Measurements from ENCODE around the gene STRAP. TPM values are rescaled to one million over a fixed set of nuclear protein-coding genes. Genes with fewer than 3 reads are reported as not detected.
"Not testable (repeated sequence)": the region's sequence is repeated elsewhere in the genome, so short reads cannot be mapped to it uniquely, and the experiment has no call there.

The STRAP gene
- total and polyA plus RNA-seq, 8 donors, result 36.1 to 52.2 (median 44.9) TPM

GRCh38 chr12:15937902-15938301 is 55.7 kb downstream of the STRAP start:
- no peak for DNase-seq

GRCh38 chr12:15939111-15939510 is 56.9 kb downstream of the STRAP start:
- DNase-seq (no peak), FAIRE-seq (no peak), ATAC-seq (no peak)
- Histone ChIP-seq H3K36me3 (no peaks in the 10 kb centered on the region), H3K4me3 (no peak overlapping the region), H3K27me3 (no peaks in the 10 kb centered on the region), H3K9me3 (no peaks in the 10 kb centered on the region), H3K27ac (no peak overlapping the region), H3K4me1 (no peaks in the 10 kb centered on the region)
- WGBS, 2 donors, result 91 to 100% methylated on average over 1 of the region's 1 CpG
- TF ChIP-seq CTCF (IDR thresholded peaks at IDR 0.05), result no peak
- intact Hi-C loops (cut with DNase I), result no loop called here

More at GRCh38 chr12:15937902-15938301, 55.7 kb downstream of the STRAP start:
- Histone ChIP-seq H3K4me3 (no peak overlapping the region), H3K9me3 (no peaks in the 10 kb centered on the region), H3K27me3 (no peaks in the 10 kb centered on the region), H3K27ac (no peak overlapping the region), H3K4me1 (no peaks in the 10 kb centered on the region), H3K36me3 (no peaks in the 10 kb centered on the region)
- ATAC-seq (no peak), FAIRE-seq (no peak)
- no peak for TF ChIP-seq CTCF (IDR thresholded peaks at IDR 0.05)
- intact Hi-C loops (cut with DNase I), result no loop called here

GRCh38 chr12:15942475-15942874 is 60.3 kb downstream of the STRAP start:
- TF ChIP-seq CTCF (IDR thresholded peaks at IDR 0.05), result no peak
- Histone ChIP-seq H3K36me3 (no peaks in the 10 kb centered on the region), H3K27ac (no peak overlapping the region), H3K27me3 (no peaks in the 10 kb centered on the region), H3K4me3 (no peak overlapping the region), H3K9me3 (no peaks in the 10 kb centered on the region), H3K4me1 (no peaks in the 10 kb centered on the region)
- FAIRE-seq, result no peak
- 96 to 98% methylated on average over 5 of the region's 5 CpGs for WGBS, 2 donors
- ATAC-seq, result no peak
- no peak for DNase-seq
- intact Hi-C loops (cut with DNase I), result no loop called here

- H3K9me3 ChIP-seq; intact Hi-C loops (cut with DNase I); H3K4me1 ChIP-seq; H3K27me3 ChIP-seq; H3K36me3 ChIP-seq; H3K4me3 ChIP-seq; ATAC-seq; H3K27ac ChIP-seq; FAIRE-seq; DNase-seq: not testable (repeated sequence)
- WGBS, 2 donors, result 92 to 94% methylated on average over 5 of the region's 5 CpGs
Observed at GRCh38 chr12:15943519-15943918, 61.3 kb downstream of the STRAP start.

GRCh38 chr12:15948461-15948860 is 66.3 kb downstream of the STRAP start:
- H3K27me3 ChIP-seq; H3K27ac ChIP-seq; intact Hi-C loops (cut with DNase I); H3K36me3 ChIP-seq; H3K4me1 ChIP-seq; H3K4me3 ChIP-seq; DNase-seq; H3K9me3 ChIP-seq; FAIRE-seq; ATAC-seq: not testable (repeated sequence)
- WGBS, 2 donors, result 94 to 95% methylated on average over 10 of the region's 10 CpGs

Other genes with a start within 250 kb of the STRAP start
- 10 to 100 TPM in 4 of 6 donors, 1 to 10 TPM in 2; 8.2 to 26.7 (median 12.4) TPM for gene EPS8, start 93.0 kb upstream of the STRAP start, total RNA-seq
- gene EPS8, start 93.0 kb upstream of the STRAP start, polyA plus RNA-seq, result 10 to 100 TPM in 1 of 2 donors, 1 to 10 TPM in 1; 8.6 to 10.3 TPM
- gene DERA, start 28.9 kb downstream of the STRAP start, total RNA-seq, result 10 to 100 TPM; 15.3 to 19.4 (median 16.3) TPM
- gene DERA, start 28.9 kb downstream of the STRAP start, polyA plus RNA-seq, result 10 to 100 TPM; 10.5 to 22.4 TPM

Measured in pancreas (tissue), 10 donors.